SK-N-SH (cell line): Measurements from ENCODE around the gene FAM89B. TPM values are rescaled to one million over a fixed set of nuclear protein-coding genes. Genes with fewer than 3 reads are reported as not detected.

ENCODE experiments used
- CTCF ChIA-PET: fragments of 300-600, 350-600 bp; formaldehyde crosslinking; extraction: SDS; loops from one replicate; lab custom pipeline; 2021; lab: Yijun Ruan, JAX
- POLR2A ChIA-PET: fragments of 350-600 bp; sonication (Branson Sonifier 250); formaldehyde crosslinking; extraction: SDS; loops from one replicate; lab custom pipeline; 2020; ENCODE audit warnings: antibody characterized with exemption, inconsistent platforms; lab: Yijun Ruan, JAX
- DNase-seq: peaks from one replicate; pipeline ENCODE4 v3.0.0; 2012
- H2AFZ ChIP-seq: fragments of 200-600 bp; sonication (generic); 2 replicates; pipeline ENCODE4 v1.8.1; 2016; ENCODE audit warnings: antibody characterized with exemption, mild to moderate bottlenecking, low read depth
- H3F3A ChIP-seq: fragments of 200-600 bp; sonication (generic); replicated peaks from 2 replicates; pipeline ENCODE3; 2016; ENCODE audit warnings: antibody characterized with exemption, mild to moderate bottlenecking; ENCODE audit not compliant: insufficient read depth
- H3K27ac ChIP-seq, 2 experiments: fragments of 200-500 bp in 1 of 2; fragments of 200-600 bp in 1 of 2; sonication (Bioruptor generic) in 1 of 2; sonication (generic), shearing (Covaris generic) in 1 of 2; 2 replicates each; pipeline versions ENCODE4 v1.5.1 to v1.6.1; 2014 to 2016; ENCODE audit warnings: low read depth in 2 of 2, inconsistent platforms in 1 of 2, low read length in 1 of 2, mild to moderate bottlenecking in 1 of 2, mixed read lengths in 1 of 2
- H3K27me3 ChIP-seq: fragments of 200-600 bp; sonication (generic), shearing (Covaris generic); 2 replicates; pipeline ENCODE4 v1.6.1; 2016; ENCODE audit warnings: mixed run types; ENCODE audit not compliant: insufficient read depth
- H3K36me3 ChIP-seq, 2 experiments: fragments of 200-500 bp in 1 of 2; fragments of 200-600 bp in 1 of 2; sonication (Bioruptor generic) in 1 of 2; sonication (generic) in 1 of 2; replicated peaks in 1 of 2; 2 replicates each; pipeline versions ENCODE3 to v1.5.1; 2014 to 2016; ENCODE audit warnings: low read length in 1 of 2, mild to moderate bottlenecking in 1 of 2; ENCODE audit not compliant: insufficient read depth in 2 of 2, control insufficient read depth in 1 of 2
- H3K4me1 ChIP-seq, 2 experiments: fragments of 200-500 bp in 1 of 2; fragments of 200-600 bp in 1 of 2; sonication (Bioruptor generic) in 1 of 2; sonication (generic), shearing (Covaris generic) in 1 of 2; 2 replicates each; pipeline versions ENCODE4 v1.5.1 to v1.6.1; 2014 to 2016; ENCODE audit warnings: low read depth in 1 of 2, low read length in 1 of 2, mixed run types in 1 of 2; ENCODE audit not compliant: insufficient read depth in 2 of 2, control insufficient read depth in 1 of 2
- H3K4me2 ChIP-seq: fragments of 200-600 bp; sonication (generic), shearing (Covaris generic); 2 replicates; pipeline ENCODE4 v1.6.1; 2017; ENCODE audit warnings: mixed run types
- H3K4me3 ChIP-seq, 2 experiments: fragments of 200-500 bp in 1 of 2; fragments of 200-600 bp in 1 of 2; sonication (Bioruptor generic) in 1 of 2; sonication (generic), shearing (Covaris generic) in 1 of 2; 2 replicates each; pipeline versions ENCODE4 v1.5.1 to v1.8.1; 2014 to 2016; ENCODE audit warnings: low read depth in 2 of 2, inconsistent platforms in 1 of 2, low read length in 1 of 2, mild to moderate bottlenecking in 1 of 2, mixed read lengths in 1 of 2, moderate library complexity in 1 of 2
- H3K79me2 ChIP-seq: fragments of 200-600 bp; sonication (generic); 2 replicates; pipeline ENCODE4 v1.8.1; 2017; ENCODE audit warnings: mild to moderate bottlenecking; ENCODE audit not compliant: insufficient read depth
- H3K9ac ChIP-seq: fragments of 200-600 bp; sonication (generic); 2 replicates; pipeline ENCODE4 v1.6.1; 2017; ENCODE audit warnings: mixed run types
- H3K9me2 ChIP-seq: fragments of 200-600 bp; sonication (generic); 2 replicates; pipeline ENCODE4 v1.6.1; 2017; ENCODE audit warnings: mixed run types
- H3K9me3 ChIP-seq: fragments of 200-600 bp; sonication (generic); 2 replicates; pipeline ENCODE4 v1.6.1; 2017; ENCODE audit warnings: mixed run types, mild to moderate bottlenecking, moderate library complexity
- H4K20me1 ChIP-seq: fragments of 200-600 bp; sonication (generic); 2 replicates; pipeline ENCODE4 v1.6.1; 2017; ENCODE audit warnings: mild to moderate bottlenecking, mixed run types; ENCODE audit not compliant: insufficient read depth
- CHD2 ChIP-seq: fragments of 150-350 bp; IDR thresholded peaks from 2 replicates; pipeline ENCODE4 v1.6.1; 2018; ENCODE audit warnings: low read length; ENCODE audit not compliant: partially characterized antibody
- ELF1 ChIP-seq: IDR thresholded peaks from 2 replicates; pipeline ENCODE4 v1.4.0; 2012
- FOXM1 ChIP-seq: IDR thresholded peaks from 2 replicates; pipeline ENCODE4 v1.4.0; 2012; ENCODE audit warnings: low read depth, mild to moderate bottlenecking
- GABPA ChIP-seq: IDR thresholded peaks from 2 replicates; pipeline ENCODE4 v1.4.0; 2012; ENCODE audit warnings: low read depth, mild to moderate bottlenecking
- GATA2 ChIP-seq: sonication (generic); formaldehyde crosslinking; IDR thresholded peaks from 2 replicates; pipeline ENCODE4 v1.5.0; 2020; ENCODE audit warnings: mild to moderate bottlenecking, missing genetic modification reagents
- JUND ChIP-seq: IDR thresholded peaks from 2 replicates; pipeline ENCODE4 v1.4.0; 2012
- MEF2A ChIP-seq: IDR thresholded peaks from 2 replicates; pipeline ENCODE4 v1.4.0; 2012; ENCODE audit warnings: low read depth, borderline replicate concordance
- MXI1 ChIP-seq: IDR thresholded peaks from 2 replicates; pipeline ENCODE4 v1.6.1; 2012; ENCODE audit warnings: mild to moderate bottlenecking, low read depth, low read length, improper control_type of control experiment
- NFIC ChIP-seq: IDR thresholded peaks from 2 replicates; pipeline ENCODE4 v1.4.0; 2012; ENCODE audit warnings: borderline replicate concordance
- NRF1 ChIP-seq: IDR thresholded peaks from 2 replicates; pipeline ENCODE4 v1.6.1; 2012; ENCODE audit warnings: low read depth, mild to moderate bottlenecking, low read length
- RAD21 ChIP-seq: IDR thresholded peaks from 2 replicates; pipeline ENCODE4 v1.6.1; 2012; ENCODE audit warnings: mild to moderate bottlenecking, low read length
- REST ChIP-seq: IDR thresholded peaks from 2 replicates; pipeline ENCODE4 v1.6.1; 2012; ENCODE audit warnings: mild to moderate bottlenecking, low read depth, low read length, moderate library complexity
- RXRA ChIP-seq: IDR thresholded peaks from 2 replicates; pipeline ENCODE4 v1.4.0; 2012; ENCODE audit warnings: low read depth, mild to moderate bottlenecking, borderline replicate concordance
- SMC3 ChIP-seq: IDR thresholded peaks from 2 replicates; pipeline ENCODE4 v1.6.1; 2012; ENCODE audit warnings: low read depth, low read length, improper control_type of control experiment
- USF1 ChIP-seq: IDR thresholded peaks from 2 replicates; pipeline ENCODE4 v1.4.0; 2012; ENCODE audit warnings: low read depth, borderline replicate concordance
- USF2 ChIP-seq: fragments of 150-350 bp; IDR thresholded peaks from 2 replicates; pipeline ENCODE4 v1.6.1; 2017; ENCODE audit warnings: antibody characterized with exemption, low read length, low read depth, borderline replicate concordance
- WGBS: methylation state at CpG from one replicate; pipeline ENCODE4 v1.1.6; 2017; ENCODE audit warnings: low lambda C conversion rate; 5-methylcytosine and 5-hydroxymethylcytosine counted together
- polyA plus RNA-seq, 3 experiments: library from polyadenylated mRNA; depleted of rRNA; stranded (reverse); fragments of >200 nt; gene quantifications; 2 replicates each; pipeline ENCODE4 v1.2.3, GENCODE V29; 2012

FAM89B gene
- polyA plus RNA-seq, 1 of the 3 experiments (the other 2 are of a cell fraction): 65.3 TPM

GRCh38 chr11:65562020-65562419 is 10.3 kb upstream of the FAM89B start:
- Histone ChIP-seq H4K20me1 (no peaks in the 10 kb centered on the region), H3K9me2 (no peaks in the 10 kb centered on the region), H3K36me3 (no peaks in the 10 kb centered on the region), H3K79me2 (peaks cover 21% of the 10 kb centered on the region), H3K27me3 (no peaks in the 10 kb centered on the region), H3K9me3 (no peaks in the 10 kb centered on the region), H3K27ac (peak overlapping the region; percentile 97; a peak in 3 of 4 replicates), H3F3A (peaks cover 58% of the 10 kb centered on the region), H3K4me1 (peaks cover 41 to 47% of the 10 kb centered on the region in 2 experiments), H3K4me2 (peak overlapping the region; percentile 91), H2AFZ (no peak overlapping the region), H3K4me3 (no peak overlapping the region), H3K9ac (no peak overlapping the region)
- DNase-seq: no peak
- no peak for TF ChIP-seq CHD2
- no peak for TF ChIP-seq ELF1
- TF ChIP-seq FOXM1: no peak
- no peak for TF ChIP-seq SMC3
- TF ChIP-seq USF1: no peak
- TF ChIP-seq NFIC: no peak
- no peak for TF ChIP-seq REST
- TF ChIP-seq USF2: no peak
- TF ChIP-seq MXI1: no peak
- TF ChIP-seq JUND: no peak
- TF ChIP-seq GATA2: no peak
- TF ChIP-seq RAD21: no peak
- no peak for TF ChIP-seq NRF1
- no peak for TF ChIP-seq GABPA
- no peak for TF ChIP-seq MEF2A
- no peak for TF ChIP-seq RXRA
- CTCF ChIA-PET: interaction anchor here (1.0 to 6.4 kb wide), 5 partner anchors 9 to 51 kb away, joined by 3 to 69 read pairs (median 13); partner anchors contain the start of genes EHBP1L1, FAM89B and ZNRD2
- 89% methylated on average over 7 of the region's 7 CpGs for WGBS
- POLR2A ChIA-PET: no interaction called here
